Measurements from ENCODE around the gene CARS1. TPM values are rescaled to one million over a fixed set of nuclear protein-coding genes. Genes with fewer than 3 reads are reported as not detected.

CARS1 gene
- total RNA-seq, 1 donor from 2014 or later, result 39.4 TPM

DNA sequence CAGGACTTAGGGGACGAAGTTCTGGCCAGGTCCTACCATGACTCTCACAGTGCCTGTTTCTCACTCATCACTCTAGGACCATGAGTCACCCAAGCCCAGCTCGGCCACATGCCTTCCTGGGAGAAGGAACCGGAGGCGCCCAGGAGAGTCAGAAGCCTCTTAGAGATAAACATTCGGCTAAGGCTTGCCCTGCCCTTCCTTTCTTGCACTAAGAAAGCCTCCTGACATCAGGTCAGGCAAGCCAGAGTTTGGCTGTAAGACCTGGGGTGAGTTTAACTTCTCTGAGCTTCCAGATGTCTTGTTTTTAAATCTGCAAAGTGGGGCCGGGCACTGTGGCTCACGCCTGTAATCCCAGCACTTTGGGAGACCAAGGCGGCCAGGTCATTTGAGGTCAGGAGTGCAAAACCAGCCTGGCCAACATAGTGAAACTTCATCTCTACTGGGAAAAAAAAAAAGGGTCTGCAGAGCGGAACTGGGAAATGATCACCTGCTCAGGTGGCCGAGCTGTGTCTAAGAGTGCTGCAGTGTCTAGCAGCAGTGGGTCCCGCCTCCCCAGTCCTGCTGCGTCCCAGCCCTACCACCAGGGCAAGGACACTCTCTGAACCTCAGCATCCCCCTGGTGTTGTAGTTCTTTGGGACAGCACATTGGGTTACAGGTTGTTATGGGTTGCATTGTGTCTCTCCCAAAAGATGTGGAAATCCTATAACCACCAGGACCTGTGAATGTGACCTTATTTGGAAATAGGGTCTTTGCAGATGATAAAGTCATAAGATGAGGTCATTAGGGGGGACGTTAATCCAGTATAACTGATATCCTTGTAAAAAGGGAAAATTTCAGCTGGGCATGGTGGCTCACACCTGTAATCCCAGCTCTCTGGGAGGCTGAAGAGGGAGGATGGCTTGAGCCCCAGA is 1.8 kb upstream of the CARS1 start:
- ATAC-seq, result peak; percentile 60

DNA sequence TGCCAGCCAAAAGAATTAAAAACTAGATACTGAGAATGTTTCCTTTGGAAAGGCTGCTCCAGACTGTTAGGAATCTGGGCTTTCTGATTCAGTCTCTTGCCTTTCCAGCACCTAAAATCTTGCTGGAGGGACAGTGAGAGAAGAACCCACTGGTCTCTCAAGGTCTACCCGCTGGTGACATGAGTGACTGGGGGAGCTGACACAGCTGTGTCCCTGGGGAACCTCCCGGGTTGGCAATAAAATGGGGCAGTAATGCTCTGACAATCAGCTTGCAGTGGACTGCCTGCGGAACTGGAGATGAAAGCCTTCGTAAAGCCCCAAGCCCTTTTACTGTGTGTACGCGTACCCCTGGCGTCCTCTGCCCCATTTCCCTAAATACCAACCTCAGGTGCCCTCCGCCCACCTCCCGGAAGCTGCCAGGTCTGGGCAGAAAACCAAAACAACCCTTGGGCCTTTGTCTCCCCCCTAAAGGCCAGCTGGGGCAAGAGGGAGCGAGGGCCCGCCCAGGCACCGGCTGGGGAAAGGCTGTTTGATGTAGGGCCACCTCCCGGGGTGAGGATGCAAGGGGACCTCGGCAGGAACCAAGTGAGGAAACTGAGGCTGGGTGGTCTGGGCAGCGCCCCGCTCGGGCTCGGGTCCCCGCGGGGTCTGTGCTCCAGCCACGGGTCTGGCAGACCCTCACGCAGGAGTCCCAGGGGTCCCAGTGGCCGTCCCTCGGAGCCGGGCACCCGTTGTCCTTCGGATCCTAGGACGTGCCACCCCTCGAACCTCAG is 741 bp downstream of the CARS1 start:
- ATAC-seq, result peak; percentile 16

DNA sequence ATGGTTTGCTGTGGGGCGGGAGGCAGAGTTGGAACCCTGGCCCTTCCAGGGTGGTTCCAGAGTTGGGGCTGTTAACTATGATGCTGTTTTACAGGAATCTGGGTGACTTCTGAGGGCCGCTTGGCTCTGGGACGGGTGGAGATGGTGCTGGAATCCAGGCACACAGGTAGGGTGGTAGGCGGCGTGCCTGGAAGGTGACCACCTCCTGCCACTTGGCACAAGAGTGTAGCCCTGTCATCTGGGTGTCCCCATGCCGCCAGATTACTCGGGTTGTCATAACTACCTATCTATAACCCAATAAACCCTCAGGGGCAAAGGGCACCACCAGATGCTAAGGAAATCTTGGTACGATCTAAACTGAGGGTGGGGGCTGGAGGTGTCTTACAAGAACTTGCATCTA is 1.3 kb downstream of the CARS1 start:
- no peak for ATAC-seq

- no peak for ATAC-seq
Observed at GRCh38 chr11:3052567-3052966, 4.7 kb downstream of the CARS1 start.

DNA sequence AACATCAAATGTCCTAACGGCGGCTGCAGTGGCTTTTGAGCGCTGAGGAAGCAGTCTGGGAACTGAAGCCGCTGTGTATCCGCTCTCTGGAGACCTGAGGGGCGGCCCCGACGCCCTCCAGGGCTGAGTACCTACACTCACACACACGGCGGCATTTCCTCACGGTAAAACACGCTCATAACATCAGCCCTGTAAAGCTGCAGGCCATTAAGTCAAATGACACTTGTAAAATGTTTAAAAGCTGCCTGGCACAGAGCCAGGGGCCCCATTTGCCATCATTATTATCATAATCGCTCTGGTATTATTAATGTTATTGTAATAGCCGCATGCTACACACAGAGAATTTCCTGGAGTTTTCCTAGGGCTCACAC is 5.1 kb downstream of the CARS1 start:
- no peak for ATAC-seq

GRCh38 chr11:3051196-3052108 is 5.8 kb downstream of the CARS1 start:
- no peak for ATAC-seq

DNA sequence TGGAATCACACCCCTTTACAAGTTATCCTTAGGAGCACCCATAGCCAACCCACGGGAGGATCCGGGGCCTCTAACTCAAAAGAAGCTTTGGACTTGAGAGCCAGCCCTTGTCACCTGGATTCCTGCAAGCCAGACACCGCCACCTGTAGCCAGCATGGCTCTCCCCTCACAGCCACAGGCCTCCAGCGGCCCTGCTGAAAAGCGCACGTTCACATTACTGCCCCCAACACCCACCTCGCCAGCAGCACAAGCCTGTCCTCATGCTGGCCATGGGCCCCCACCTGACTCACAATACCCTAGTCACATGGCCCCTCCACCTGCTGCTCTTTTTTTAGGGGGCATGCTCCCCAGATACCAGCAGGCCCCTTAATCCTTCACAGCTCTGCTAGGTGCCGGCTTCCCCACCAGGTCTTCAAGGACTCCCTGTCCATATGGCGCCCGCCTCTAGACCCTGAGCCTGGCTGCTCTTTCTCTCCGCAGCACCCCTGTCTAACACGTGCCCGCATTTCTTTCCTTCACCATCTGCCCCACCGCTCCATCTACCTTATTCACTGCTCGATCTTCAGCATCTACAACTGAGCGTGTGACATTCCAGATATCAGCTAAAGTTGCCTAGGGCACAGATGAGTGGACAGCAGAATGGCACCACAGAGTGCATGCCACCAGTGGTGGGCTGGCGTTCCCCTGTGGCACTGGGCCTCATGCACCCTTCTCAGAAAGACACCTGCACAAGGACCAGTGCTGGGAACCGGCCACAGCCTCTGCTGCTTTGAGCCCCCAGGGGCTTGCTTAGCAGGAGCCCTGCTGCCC is 6.6 kb downstream of the CARS1 start:
- ATAC-seq, result no peak

- ATAC-seq, result peak; percentile 96
Observed at GRCh38 chr11:3049430-3050243, 7.6 kb downstream of the CARS1 start.

GRCh38 chr11:3047637-3048036 is 9.6 kb downstream of the CARS1 start:
- ATAC-seq, result no peak

GRCh38 chr11:3046641-3047040 is 10.6 kb downstream of the CARS1 start:
- ATAC-seq, result no peak

- ATAC-seq, result no peak
Observed at GRCh38 chr11:3046190-3046589, 11.0 kb downstream of the CARS1 start.

DNA sequence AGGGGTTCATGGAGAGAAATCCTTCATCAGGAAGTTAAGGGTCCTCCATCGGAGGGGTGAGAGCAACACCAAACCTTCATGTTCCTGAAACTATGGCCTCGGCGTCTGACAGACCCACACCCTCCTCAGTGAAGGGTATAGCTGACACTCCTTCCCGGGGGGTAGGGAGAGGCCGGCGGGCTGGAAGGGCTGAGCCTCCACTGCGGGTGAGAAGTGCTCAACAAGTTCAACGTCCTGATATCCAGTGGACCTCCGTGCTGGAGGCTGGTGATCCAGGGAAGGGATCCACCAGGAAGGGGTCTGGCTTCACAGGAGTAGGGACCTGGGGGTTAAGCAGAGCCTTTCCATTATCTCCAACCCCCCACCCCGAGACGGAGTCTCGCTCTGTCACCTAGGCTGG is 12.3 kb downstream of the CARS1 start:
- ATAC-seq, result no peak

DNA sequence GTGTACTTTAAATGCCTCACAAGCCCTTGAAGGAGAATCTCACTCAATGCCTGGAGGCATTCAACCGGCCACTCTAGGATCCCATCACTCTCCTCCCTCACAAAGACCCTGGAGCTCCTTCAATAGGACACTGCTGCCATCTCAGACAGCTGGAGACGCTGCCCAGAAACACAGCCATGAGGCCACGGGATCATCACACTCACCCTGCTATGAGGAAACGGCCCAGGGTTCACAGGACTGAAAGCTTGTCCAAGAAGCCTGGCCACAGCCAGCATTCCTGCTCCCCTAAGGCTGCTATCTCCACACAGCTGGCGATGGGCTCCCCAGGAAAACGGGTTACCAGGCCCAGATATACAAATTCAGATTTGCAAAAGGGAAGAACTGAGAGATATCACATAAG is 13.2 kb downstream of the CARS1 start:
- no peak for ATAC-seq

DNA sequence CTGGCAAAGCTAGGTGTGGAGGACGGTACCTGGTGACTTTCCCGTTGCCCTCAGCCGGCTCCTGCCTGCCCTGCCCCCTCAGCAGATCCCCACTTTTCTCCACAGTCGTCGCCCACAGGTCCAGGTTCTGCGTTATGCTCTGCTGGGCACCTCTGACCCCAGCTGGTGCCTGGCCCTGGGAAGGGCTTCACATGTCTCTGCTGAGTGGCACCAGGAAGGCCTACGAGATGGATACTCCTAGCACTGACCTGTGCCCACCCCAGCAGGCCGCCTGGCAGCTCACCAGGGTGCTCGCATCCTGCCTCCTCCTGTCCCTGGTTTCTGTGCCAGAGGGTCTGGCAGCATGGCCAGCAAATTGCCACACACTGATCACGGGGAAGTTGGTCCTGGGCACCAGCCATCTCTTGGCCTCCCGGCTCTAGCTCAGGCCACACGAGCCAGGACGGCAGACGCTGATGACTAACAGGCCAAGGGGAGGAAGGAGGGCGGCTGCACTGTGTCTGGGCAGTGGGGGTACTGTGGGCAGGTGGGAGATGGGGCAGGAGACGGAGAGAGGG is 13.8 kb downstream of the CARS1 start:
- ATAC-seq, result peak; percentile 4

DNA sequence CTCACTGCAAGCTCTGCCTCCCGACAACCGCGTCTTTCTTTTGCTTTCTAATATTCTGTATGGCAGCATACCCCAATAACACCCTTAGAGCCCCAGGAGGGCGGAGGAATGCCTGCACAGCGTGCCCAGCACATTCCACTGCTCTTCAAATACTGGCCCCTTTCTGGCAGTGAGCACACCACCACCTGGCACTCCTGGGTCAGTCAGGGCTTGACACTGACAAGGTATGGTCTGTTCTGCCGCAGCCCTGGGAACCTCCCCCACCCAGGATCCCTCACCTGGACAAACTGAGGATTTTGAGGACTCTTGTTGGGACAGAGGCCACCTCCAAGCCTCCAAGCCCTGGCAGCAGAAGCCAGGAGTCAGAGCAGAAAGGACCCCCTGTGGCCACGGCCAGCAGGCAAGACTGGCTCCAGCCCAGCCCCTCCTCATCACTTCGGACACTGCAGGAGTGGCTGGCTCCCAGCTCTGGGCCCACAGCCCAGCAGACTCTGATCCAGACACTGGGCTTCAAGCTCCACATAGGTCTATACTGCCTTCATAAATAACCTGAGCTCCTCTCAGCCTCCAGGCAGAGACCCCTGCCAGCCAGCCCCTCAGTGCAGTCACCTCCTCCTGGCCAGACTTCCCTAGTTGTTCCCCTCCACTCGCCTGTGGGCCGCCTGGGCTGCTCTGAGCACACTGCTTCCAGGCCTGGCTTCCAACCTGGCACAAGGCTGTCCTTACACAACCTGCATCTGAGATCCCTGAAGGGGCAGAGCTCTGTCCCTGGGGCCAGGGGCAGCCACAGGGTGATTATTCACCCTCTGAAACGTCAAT is 14.5 kb downstream of the CARS1 start:
- no peak for ATAC-seq

DNA sequence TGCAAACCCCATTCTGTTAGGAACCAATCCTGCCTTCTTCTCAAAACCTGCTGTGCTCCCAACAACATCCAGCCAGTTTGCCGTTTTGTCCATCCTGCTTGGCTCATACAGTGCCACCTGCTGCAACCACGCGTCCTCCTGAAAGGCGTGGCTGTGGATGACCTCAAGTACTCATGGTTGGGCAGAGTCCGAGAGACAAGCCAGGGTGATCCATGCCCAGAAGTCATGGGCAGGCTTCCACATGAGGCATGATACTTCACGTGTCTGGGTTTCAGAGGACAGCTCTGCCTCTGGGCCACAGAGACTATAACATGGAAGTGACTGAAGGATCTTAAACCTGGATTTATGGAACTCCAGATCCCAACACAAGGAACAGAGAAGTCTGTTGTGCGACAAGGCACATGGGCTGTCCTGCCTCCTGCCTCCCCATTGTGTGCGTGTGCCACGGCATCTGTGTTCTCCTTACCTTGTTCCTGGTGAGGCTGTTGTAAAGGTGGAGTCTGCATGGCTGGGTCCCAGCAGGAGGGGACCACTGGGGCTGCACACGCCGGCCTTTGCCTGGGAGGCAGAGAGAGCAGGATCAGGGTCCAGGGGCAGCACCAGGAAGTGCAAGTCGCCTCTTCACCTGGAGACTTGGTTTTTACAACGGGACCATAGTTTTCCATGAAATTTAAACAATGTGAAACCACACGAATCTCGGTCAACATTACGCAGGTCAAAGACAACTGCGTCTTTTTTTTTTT is 15.4 kb downstream of the CARS1 start:
- ATAC-seq, result peak; percentile 43

GRCh38 chr11:3040881-3041280 is 16.3 kb downstream of the CARS1 start:
- ATAC-seq, result no peak

GRCh38 chr11:3037945-3038271 is 19.3 kb downstream of the CARS1 start:
- ATAC-seq, result no peak

Measured in esophagus mucosa (tissue), 1 donor.